Dermis microvascular lymphatic vessel endothelial cell (primary cell): ENCODE data around the gene PPP2R3B. TPM values are rescaled to one million over a fixed set of nuclear protein-coding genes. Genes with fewer than 3 reads are reported as not detected.
"Not testable (repeated sequence)": the region's sequence is repeated elsewhere in the genome, so short reads cannot be mapped to it uniquely, and the experiment has no call there.

ENCODE experiments used
- DNase-seq, 2 donors: peaks; one replicate each; pipeline versions ENCODE4 v3.0.0 to v3.0.0-alpha.2; 2010; ENCODE audit warnings: low read depth in 2 of 2
- total RNA-seq: library from RNA; depleted of rRNA; stranded (reverse); fragments of >200 nt; gene quantifications from 2 replicates; pipeline ENCODE4 v1.2.1, GENCODE V29; 2014

PPP2R3B gene
- total RNA-seq, 1 donor from 2014 or later, result 13.4 TPM

- DNase-seq, result no peak
These were observed 17.9 kb upstream of the PPP2R3B start for GRCh38 chrX:404656-405055.

- no peak for DNase-seq
These were observed 16.1 kb upstream of the PPP2R3B start for GRCh38 chrX:402857-403256.

GRCh38 chrX:400258-400657, 13.6 kb upstream of the PPP2R3B start:
- no peak for DNase-seq

- peak in 1 of 2 donors; percentile 66 for DNase-seq
These were observed 10.9 kb upstream of the PPP2R3B start for GRCh38 chrX:397575-397974.

GRCh38 chrX:394830-395229, 8.1 kb upstream of the PPP2R3B start:
- DNase-seq, result no peak

GRCh38 chrX:392575-392846, 5.8 kb upstream of the PPP2R3B start:
- no peak for DNase-seq

- no peak for DNase-seq
These were observed 5.2 kb upstream of the PPP2R3B start for GRCh38 chrX:391717-392574.

- DNase-seq, result no peak
These were observed 3.8 kb upstream of the PPP2R3B start for GRCh38 chrX:390459-390858.

- no peak for DNase-seq
These were observed 2.3 kb upstream of the PPP2R3B start for GRCh38 chrX:389021-389441.

GRCh38 chrX:387729-388128, 1.0 kb upstream of the PPP2R3B start:
- DNase-seq, result no peak

GRCh38 chrX:386239-386767, 404 bp downstream of the PPP2R3B start:
- no peak for DNase-seq

GRCh38 chrX:385736-386135, 971 bp downstream of the PPP2R3B start:
- DNase-seq, result not testable (repeated sequence)

- no peak for DNase-seq
These were observed 1.8 kb downstream of the PPP2R3B start for GRCh38 chrX:384861-385260.

GRCh38 chrX:378443-378842, 8.3 kb downstream of the PPP2R3B start:
- no peak for DNase-seq

- not testable (repeated sequence) for DNase-seq
These were observed 10.5 kb downstream of the PPP2R3B start for GRCh38 chrX:376206-376605.

GRCh38 chrX:375181-376036, 11.3 kb downstream of the PPP2R3B start:
- DNase-seq, result no peak

- DNase-seq, result peak in 1 of 2 donors; percentile 24
These were observed 12.1 kb downstream of the PPP2R3B start for GRCh38 chrX:374596-374995.

- peak in 1 of 2 donors; percentile 75 for DNase-seq
These were observed 12.9 kb downstream of the PPP2R3B start for GRCh38 chrX:373641-374471.

GRCh38 chrX:372856-373640, 13.7 kb downstream of the PPP2R3B start:
- peak in 1 of 2 donors; percentile 11 for DNase-seq

GRCh38 chrX:371907-372306, 14.8 kb downstream of the PPP2R3B start:
- DNase-seq, result no peak
